ENCODE data around the gene CDH4. TPM values are rescaled to one million over a fixed set of nuclear protein-coding genes. Genes with fewer than 3 reads are reported as not detected.

The CDH4 gene
- total and polyA plus RNA-seq, 8 donors = under 0.01 to 2.2 (median 0.11) TPM; not detected in 2

DNA sequence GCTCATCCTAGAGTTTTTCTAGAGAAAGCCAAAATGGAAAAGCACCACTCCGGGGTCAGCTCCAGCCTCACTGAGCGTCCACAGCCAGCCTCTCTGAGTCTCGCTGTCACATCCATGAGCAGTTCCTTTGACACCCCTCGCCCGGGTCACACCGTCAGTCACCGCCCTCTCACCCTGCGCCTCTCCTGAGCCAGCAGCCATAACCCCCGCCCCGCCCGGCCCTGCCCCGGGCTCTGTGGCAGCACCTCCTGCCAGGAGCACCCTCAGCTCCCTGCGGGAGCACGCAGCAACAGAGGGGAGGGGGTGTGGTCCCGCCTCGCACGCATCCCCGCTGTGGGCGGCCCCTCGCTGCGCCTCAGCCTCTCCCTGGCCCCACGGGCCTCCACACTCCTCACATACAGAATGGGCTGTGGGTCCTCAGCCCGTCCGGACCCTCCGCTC, 545.9 kb downstream of the CDH4 start:
- no peak for TF ChIP-seq POLR2AphosphoS5 (IDR thresholded peaks at IDR 0.05)
- no peak for TF ChIP-seq EP300 (IDR thresholded peaks at IDR 0.05)
- TF ChIP-seq, protein P1, sequence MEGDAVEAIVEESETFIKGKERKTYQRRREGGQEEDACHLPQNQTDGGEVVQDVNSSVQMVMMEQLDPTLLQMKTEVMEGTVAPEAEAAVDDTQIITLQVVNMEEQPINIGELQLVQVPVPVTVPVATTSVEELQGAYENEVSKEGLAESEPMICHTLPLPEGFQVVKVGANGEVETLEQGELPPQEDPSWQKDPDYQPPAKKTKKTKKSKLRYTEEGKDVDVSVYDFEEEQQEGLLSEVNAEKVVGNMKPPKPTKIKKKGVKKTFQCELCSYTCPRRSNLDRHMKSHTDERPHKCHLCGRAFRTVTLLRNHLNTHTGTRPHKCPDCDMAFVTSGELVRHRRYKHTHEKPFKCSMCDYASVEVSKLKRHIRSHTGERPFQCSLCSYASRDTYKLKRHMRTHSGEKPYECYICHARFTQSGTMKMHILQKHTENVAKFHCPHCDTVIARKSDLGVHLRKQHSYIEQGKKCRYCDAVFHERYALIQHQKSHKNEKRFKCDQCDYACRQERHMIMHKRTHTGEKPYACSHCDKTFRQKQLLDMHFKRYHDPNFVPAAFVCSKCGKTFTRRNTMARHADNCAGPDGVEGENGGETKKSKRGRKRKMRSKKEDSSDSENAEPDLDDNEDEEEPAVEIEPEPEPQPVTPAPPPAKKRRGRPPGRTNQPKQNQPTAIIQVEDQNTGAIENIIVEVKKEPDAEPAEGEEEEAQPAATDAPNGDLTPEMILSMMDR (IDR thresholded peaks at IDR 0.05) = no peak
- no peak for TF ChIP-seq POLR2A (IDR thresholded peaks at IDR 0.05)
- DNase-seq = no peak
- Histone ChIP-seq H3K9me3 (no peaks in the 10 kb centered on the region), H3K27me3 (peaks cover 0 to 79% (median 12%) of the 10 kb centered on the region in 3 donors), H3K36me3 (no peaks in the 10 kb centered on the region), H3K4me3 (no peak overlapping the region), H3K27ac (no peak overlapping the region), H3K4me1 (peaks cover 0 to 5% (median 3%) of the 10 kb centered on the region in 4 donors)
- 80 to 84% (median 83%) methylated on average over 19 to 25 of the region's 25 CpGs for WGBS, 5 donors
- intact Hi-C loops (cut with DNase I; ENCODE audit: low total_unique reads) = no loop called here

GRCh38 chr20:61798632-61799031, 546.6 kb downstream of the CDH4 start:
- Histone ChIP-seq H3K36me3 (no peaks in the 10 kb centered on the region), H3K27ac (no peak overlapping the region), H3K4me3 (no peak overlapping the region), H3K4me1 (peaks cover 0 to 11% (median 7%) of the 10 kb centered on the region in 4 donors), H3K27me3 (peaks cover 0 to 82% (median 12%) of the 10 kb centered on the region in 3 donors), H3K9me3 (no peaks in the 10 kb centered on the region)
- intact Hi-C loops (cut with DNase I; ENCODE audit: low total_unique reads) = no loop called here
- TF ChIP-seq, protein P1 (IDR thresholded peaks at IDR 0.05) = no peak
- TF ChIP-seq POLR2AphosphoS5 (IDR thresholded peaks at IDR 0.05) (no peak), EP300 (IDR thresholded peaks at IDR 0.05) (no peak), POLR2A (IDR thresholded peaks at IDR 0.05) (no peak)
- DNase-seq = no peak
- 76 to 88% (median 83%) methylated on average over 14 to 16 of the region's 16 CpGs for WGBS, 5 donors

- WGBS, 5 donors = 75 to 84% (median 80%) methylated on average over 6 to 14 of the region's 14 CpGs
- H3K4me1 ChIP-seq = peaks cover 0 to 18% (median 10%) of the 10 kb centered on the region in 4 donors
- H3K4me3 ChIP-seq = no peak overlapping the region
- H3K9me3 ChIP-seq = no peaks in the 10 kb centered on the region
- TF ChIP-seq EP300 (IDR thresholded peaks at IDR 0.05) (no peak), POLR2A (IDR thresholded peaks at IDR 0.05) (no peak), POLR2AphosphoS5 (IDR thresholded peaks at IDR 0.05) (no peak)
- TF ChIP-seq, protein P1 (IDR thresholded peaks at IDR 0.05) = no peak
- intact Hi-C loops (cut with DNase I; ENCODE audit: low total_unique reads) = no loop called here
- H3K36me3 ChIP-seq = no peaks in the 10 kb centered on the region
- no peak overlapping the region for H3K27ac ChIP-seq
- peaks cover 0 to 84% (median 16%) of the 10 kb centered on the region in 3 donors for H3K27me3 ChIP-seq
- DNase-seq = no peak
Measured at GRCh38 chr20:61799394-61799923, 547.4 kb downstream of the CDH4 start.

GRCh38 chr20:61799928-61800327, 547.9 kb downstream of the CDH4 start:
- DNase-seq = no peak
- peaks cover 0 to 87% (median 18%) of the 10 kb centered on the region in 3 donors for H3K27me3 ChIP-seq
- no peaks in the 10 kb centered on the region for H3K36me3 ChIP-seq
- 80 to 85% (median 81%) methylated on average over 15 to 21 of the region's 21 CpGs for WGBS, 5 donors
- TF ChIP-seq POLR2AphosphoS5 (IDR thresholded peaks at IDR 0.05) (no peak), EP300 (IDR thresholded peaks at IDR 0.05) (no peak), POLR2A (IDR thresholded peaks at IDR 0.05) (no peak)
- TF ChIP-seq, protein P1 (IDR thresholded peaks at IDR 0.05) = no peak
- H3K4me3 ChIP-seq = no peak overlapping the region
- no peaks in the 10 kb centered on the region for H3K9me3 ChIP-seq
- intact Hi-C loops (cut with DNase I; ENCODE audit: low total_unique reads) = no loop called here
- H3K27ac ChIP-seq = no peak overlapping the region
- H3K4me1 ChIP-seq = peaks cover 0 to 18% (median 10%) of the 10 kb centered on the region in 4 donors
